Coronary artery (tissue), 2 donors: ENCODE data around the gene PCP2.

Experiments
- DNase-seq: peaks from one replicate; pipeline ENCODE4 v3.0.0-alpha.2; 2017; ENCODE audit warnings: low spot score
- H3K27ac ChIP-seq, 2 donors: fragments of 200-600 bp; sonication (generic); one replicate each; pipeline ENCODE4 v1.5.1; 2016 to 2019
- H3K4me3 ChIP-seq: fragments of 200-600 bp; sonication (generic); 2 replicates; pipeline ENCODE4 v1.5.1; 2016; ENCODE audit warnings: mild to moderate bottlenecking, moderate library complexity
- CTCF ChIP-seq: fragments of 200-600 bp; sonication (generic); IDR thresholded peaks from one replicate; pipeline ENCODE4 v1.5.1; 2019; ENCODE audit warnings: antibody characterized with exemption

Gene PCP2

GRCh38 chr19:7633698-7634097 is at the start of gene PCP2:
PCP2 (minus strand) TSS chr19:7633719; CDS start chr19:7633457, 262 bp downstream.
- no peak for TF ChIP-seq CTCF
- no peak for DNase-seq
- Histone ChIP-seq H3K27ac (no peak within 1 kb of the TSS), H3K4me3 (no peak within 1 kb of the TSS)

GRCh38 chr19:7682175-7682855 is 48.8 kb upstream of the PCP2 start:
- no peak for TF ChIP-seq CTCF
- Histone ChIP-seq H3K4me3 (peak overlapping the region; percentile 87), H3K27ac (peak overlapping the region in 1 of 2 donors; percentile 82)
- DNase-seq, result no peak

GRCh38 chr19:7681340-7682174 is 48.0 kb upstream of the PCP2 start:
- H3K27ac ChIP-seq, result peak overlapping the region; percentile 72 to 82
- peak; percentile 23 for TF ChIP-seq CTCF
- DNase-seq, result peak; percentile 81
- H3K4me3 ChIP-seq, result peak overlapping the region; percentile 87

GRCh38 chr19:7680606-7681339 is 47.3 kb upstream of the PCP2 start, which contains the start of gene TRAPPC5:
TRAPPC5 (plus strand) TSS chr19:7680833; CDS start chr19:7682254, 1,421 bp downstream.
- peak; percentile 82 for DNase-seq
- peak within 1 kb of the TSS; percentile 87 for H3K4me3 ChIP-seq
- peak; percentile 97 for TF ChIP-seq CTCF
- H3K27ac ChIP-seq, result peak within 1 kb of the TSS; percentile 72 to 82

GRCh38 chr19:7679771-7680605 is 46.5 kb upstream of the PCP2 start:
- Histone ChIP-seq H3K4me3 (peak overlapping the region; percentile 87), H3K27ac (no peak overlapping the region)
- no peak for TF ChIP-seq CTCF
- no peak for DNase-seq
